GM06990 (cell line): ENCODE measurements around the gene NAT8.
"Not testable (repeated sequence)": the region's sequence is repeated elsewhere in the genome, so short reads cannot be mapped to it uniquely, and the experiment has no call there.

Experiments
- DNase-seq: peaks from one replicate; pipeline ENCODE4 v3.0.0-alpha.2; 2011; ENCODE audit not compliant: insufficient read length; ENCODE audit errors: extremely low read depth
- H3K27me3 ChIP-seq: replicated peaks from 2 replicates; pipeline ENCODE4 v1.6.0; 2011; ENCODE audit warnings: low read length; ENCODE audit not compliant: control insufficient read depth, insufficient read depth
- H3K36me3 ChIP-seq: 2 replicates; pipeline ENCODE4 v1.5.1; 2011; ENCODE audit warnings: low read length; ENCODE audit not compliant: control insufficient read depth, insufficient read depth
- H3K4me3 ChIP-seq: replicated peaks from 2 replicates; pipeline ENCODE4 v1.5.1; 2011; ENCODE audit warnings: low read depth, mild to moderate bottlenecking, control low read depth, low read length
- CTCF ChIP-seq: IDR thresholded peaks from 2 replicates; pipeline ENCODE4 v1.5.1; 2011; ENCODE audit warnings: low read length, control low read depth, mild to moderate bottlenecking, inconsistent platforms; ENCODE audit not compliant: insufficient read depth, poor library complexity, severe bottlenecking

The NAT8 gene

GRCh38 chr2:73642338-73643018 lies at the start of gene NAT8:
Gene NAT8, minus strand, starts transcription at chr2:73642422. Its CDS starts 794 bp downstream, at chr2:73641628.
- H3K4me3 ChIP-seq = no peak within 1 kb of the TSS
- TF ChIP-seq CTCF = no peak

GRCh38 chr2:73690372-73691088 lies 48.3 kb upstream of the NAT8 start:
- H3K4me3 ChIP-seq = not testable (repeated sequence)

More at GRCh38 chr2:73642338-73643018, at the start of gene NAT8:
- Histone ChIP-seq H3K27me3 (no peaks in the 10 kb centered on the region), H3K36me3 (no peaks in the 10 kb centered on the region)
- DNase-seq = no peak

GRCh38 chr2:73688494-73688893 lies 46.3 kb upstream of the NAT8 start:
- H3K36me3 ChIP-seq, H3K27me3 ChIP-seq, H3K4me3 ChIP-seq, DNase-seq: not testable (repeated sequence)

More at GRCh38 chr2:73690372-73691088, 48.3 kb upstream of the NAT8 start:
- peak; percentile 62 for TF ChIP-seq CTCF
- not testable (repeated sequence) for H3K27me3 ChIP-seq, DNase-seq, H3K36me3 ChIP-seq

GRCh38 chr2:73685764-73686438 lies 43.7 kb upstream of the NAT8 start:
- no peak for DNase-seq
- TF ChIP-seq CTCF = no peak
- no peaks in the 10 kb centered on the region for H3K27me3 ChIP-seq
- H3K4me3 ChIP-seq = no peak overlapping the region
- H3K36me3 ChIP-seq = no peaks in the 10 kb centered on the region

GRCh38 chr2:73684905-73685304 lies 42.7 kb upstream of the NAT8 start:
- not testable (repeated sequence) for H3K4me3 ChIP-seq, H3K27me3 ChIP-seq, H3K36me3 ChIP-seq, DNase-seq

GRCh38 chr2:73684325-73684724 lies 42.1 kb upstream of the NAT8 start:
- DNase-seq, H3K4me3 ChIP-seq, H3K27me3 ChIP-seq, H3K36me3 ChIP-seq: not testable (repeated sequence)

GRCh38 chr2:73679951-73680571 lies 37.8 kb upstream of the NAT8 start:
- H3K27me3 ChIP-seq, DNase-seq, H3K36me3 ChIP-seq, H3K4me3 ChIP-seq: not testable (repeated sequence)
- TF ChIP-seq CTCF = peak; percentile 51

GRCh38 chr2:73679237-73679636 lies 37.0 kb upstream of the NAT8 start:
- not testable (repeated sequence) for H3K27me3 ChIP-seq, H3K4me3 ChIP-seq, DNase-seq, H3K36me3 ChIP-seq

GRCh38 chr2:73678008-73678407 lies 35.8 kb upstream of the NAT8 start:
- DNase-seq, H3K27me3 ChIP-seq, H3K36me3 ChIP-seq, H3K4me3 ChIP-seq: not testable (repeated sequence)
